PC-3 (cell line): Measurements from ENCODE around the gene HNRNPU. TPM values are rescaled to one million over a fixed set of nuclear protein-coding genes. Genes with fewer than 3 reads are reported as not detected.

Source experiments
- ATAC-seq: fragments of 200-7000 bp; cut with Tn5 transposase; 2 replicates; pipeline ENCODE4 v1.9.1; 2020; ENCODE audit warnings: mild to moderate bottlenecking, moderate library complexity
- BruUV-seq: library from RNA; stranded (reverse); fragments of 400-500 nt; replicated peaks from 2 replicates; lab custom pipeline; 2021; lab: Mats Ljungman, UMichigan
- CTCF ChIA-PET: fragments of 300-600 bp; sonication (Branson Sonifier 250); formaldehyde crosslinking; loops from one replicate; lab custom pipeline; 2022; ENCODE audit warnings: antibody characterized with exemption; lab: Charles Lee
- POLR2A ChIA-PET: fragments of 300-600 bp; sonication (Branson Sonifier 250); formaldehyde crosslinking; loops from one replicate; lab custom pipeline; 2022; ENCODE audit warnings: antibody characterized with exemption; ENCODE audit not compliant: unreplicated experiment; lab: Charles Lee
- DNase-seq: peaks from one replicate; pipeline ENCODE4 v3.0.0-alpha.2; 2015
- H2AFZ ChIP-seq: fragments of 300-600 bp; sonication (generic); 2 replicates; pipeline ENCODE4 v1.6.0; 2016; ENCODE audit warnings: antibody characterized with exemption, low read length
- H3F3A ChIP-seq: fragments of 300-600 bp; sonication (generic); one replicate; pipeline ENCODE4 v1.6.0; 2017; ENCODE audit warnings: antibody characterized with exemption, low read length, control low read depth, mild to moderate bottlenecking; ENCODE audit not compliant: unreplicated experiment
- H3K27ac ChIP-seq: fragments of 300-600 bp; sonication (generic); 2 replicates; pipeline ENCODE4 v1.5.1; 2016; ENCODE audit warnings: mild to moderate bottlenecking, low read length
- H3K27me3 ChIP-seq: fragments of 300-600 bp; sonication (generic); 2 replicates; pipeline ENCODE4 v1.6.1; 2016; ENCODE audit warnings: low read length, mixed read lengths
- H3K36me3 ChIP-seq: fragments of 300-600 bp; sonication (generic); 2 replicates; pipeline ENCODE4 v1.6.1; 2016; ENCODE audit warnings: low read depth, mixed run types, low read length, mixed read lengths
- H3K4me1 ChIP-seq: fragments of 300-600 bp; sonication (generic); 2 replicates; pipeline ENCODE4 v1.5.1; 2016; ENCODE audit warnings: low read length; ENCODE audit not compliant: insufficient read depth
- H3K4me2 ChIP-seq: fragments of 300-600 bp; sonication (generic); 2 replicates; pipeline ENCODE4 v1.6.0; 2016; ENCODE audit warnings: low read length
- H3K4me3 ChIP-seq: fragments of 300-600 bp; sonication (generic); 2 replicates; pipeline ENCODE4 v1.5.1; 2016; ENCODE audit warnings: mild to moderate bottlenecking, low read length, mixed read lengths
- H3K79me2 ChIP-seq: fragments of 300-600 bp; sonication (generic); 2 replicates; pipeline ENCODE4 v1.6.1; 2017; ENCODE audit warnings: low read length, mixed read lengths
- H3K9ac ChIP-seq: fragments of 300-600 bp; sonication (generic); 2 replicates; pipeline ENCODE4 v1.6.0; 2016; ENCODE audit warnings: mild to moderate bottlenecking, low read length
- H3K9me2 ChIP-seq: fragments of 300-600 bp; sonication (generic); replicated peaks from 2 replicates; pipeline ENCODE4 v1.6.1; 2016; ENCODE audit warnings: mixed run types, low read length, mixed read lengths
- H3K9me3 ChIP-seq: fragments of 300-600 bp; sonication (generic); 2 replicates; pipeline ENCODE4 v1.6.1; 2016; ENCODE audit warnings: low read length, mixed read lengths
- H4K20me1 ChIP-seq: fragments of 300-600 bp; sonication (generic); 2 replicates; pipeline ENCODE4 v1.6.1; 2016; ENCODE audit warnings: low read length, mixed read lengths
- CTCF ChIP-seq: fragments of 300-600 bp; sonication (generic); conservative IDR thresholded peaks from 2 replicates; pipeline ENCODE4 v1.5.1; 2017; ENCODE audit warnings: antibody characterized with exemption, low read depth, mild to moderate bottlenecking, low read length
- EZH2 ChIP-seq: fragments of 300-600 bp; sonication (generic); IDR thresholded peaks from one replicate; pipeline ENCODE4 v1.6.1; 2017; ENCODE audit warnings: antibody characterized with exemption, mild to moderate bottlenecking, low read length; ENCODE audit not compliant: unreplicated experiment
- EZH2phosphoT487 ChIP-seq: fragments of 300-600 bp; sonication (generic); IDR thresholded peaks from 2 replicates; pipeline ENCODE4 v1.6.1; 2018; ENCODE audit warnings: mild to moderate bottlenecking, antibody characterized with exemption, low read length, borderline replicate concordance
- intact Hi-C: fragments of 100-400 bp; cut with micrococcal nuclease; formaldehyde crosslinking; loops from 2 replicates; pipeline ENCODE4 v1.9.0; 2023
- total RNA-seq: library from RNA; depleted of rRNA; stranded (reverse); fragments of >200 nt; gene quantifications from 2 replicates; pipeline ENCODE4 v1.2.3, GENCODE V29; 2014

HNRNPU gene
- total RNA-seq, 1 experiment from 2014 or later = 431 TPM

- H2AFZ ChIP-seq = no peak overlapping the region
- ATAC-seq (no peak), DNase-seq (no peak)
- no TSS peak for BruUV-seq
- H3K27me3 ChIP-seq = no peaks in the 10 kb centered on the region
- no peaks in the 10 kb centered on the region for H3K36me3 ChIP-seq
- no peak overlapping the region for H3K27ac ChIP-seq
- no peak overlapping the region for H3K4me2 ChIP-seq
- H3K4me3 ChIP-seq = no peak overlapping the region
- CTCF ChIA-PET = no interaction called here
- H3K9me2 ChIP-seq = no peaks in the 10 kb centered on the region
- no peaks in the 10 kb centered on the region for H4K20me1 ChIP-seq
- peaks cover 7% of the 10 kb centered on the region; the same call in 1 of the 2 replicates for H3K4me1 ChIP-seq
- no peak overlapping the region for H3K9ac ChIP-seq
- POLR2A ChIA-PET = interaction anchor here (0.5 kb wide), 1 partner anchor 33 kb away, joined by 3 read pairs; no protein-coding TSS in a partner anchor
- no peaks in the 10 kb centered on the region for H3K79me2 ChIP-seq
- no peaks in the 10 kb centered on the region for H3K9me3 ChIP-seq
- H3F3A ChIP-seq = no peaks in the 10 kb centered on the region
- TF ChIP-seq EZH2phosphoT487 = no peak
- no peak for TF ChIP-seq EZH2
- TF ChIP-seq CTCF = no peak
- intact Hi-C loops = no loop called here
Measured at GRCh38 chr1:244878681-244879080, 14.3 kb upstream of the HNRNPU start.

GRCh38 chr1:244876228-244876910 is 12.0 kb upstream of the HNRNPU start:
- no peak overlapping the region for H2AFZ ChIP-seq
- peak; percentile 80 for ATAC-seq

More at GRCh38 chr1:244876228-244876910, 12.0 kb upstream of the HNRNPU start:
- Histone ChIP-seq H3K4me3 (no peak overlapping the region), H3K9me3 (no peaks in the 10 kb centered on the region), H3K79me2 (no peaks in the 10 kb centered on the region), H3K27me3 (no peaks in the 10 kb centered on the region), H3K4me2 (no peak overlapping the region), H3K4me1 (peaks cover 7% of the 10 kb centered on the region; the same call in 1 of the 2 replicates), H4K20me1 (no peaks in the 10 kb centered on the region), H3K9me2 (no peaks in the 10 kb centered on the region), H3K9ac (no peak overlapping the region), H3K27ac (no peak overlapping the region), H3K36me3 (no peaks in the 10 kb centered on the region), H3F3A (no peaks in the 10 kb centered on the region)
- DNase-seq = peak; percentile 57
- CTCF ChIA-PET = no interaction called here
- TF ChIP-seq EZH2phosphoT487 (no peak), EZH2 (no peak), CTCF (no peak)
- BruUV-seq = no TSS peak
- POLR2A ChIA-PET = interaction anchor here (0.6 kb wide), 1 partner anchor 12 kb away, joined by 4 read pairs; the partner anchor contains the start of gene HNRNPU
- intact Hi-C loops = no loop called here
